ENCODE results near the gene MATN4.
"Not testable (repeated sequence)": the region's sequence is repeated elsewhere in the genome, so short reads cannot be mapped to it uniquely, and the experiment has no call there.

Gene MATN4, protein sequence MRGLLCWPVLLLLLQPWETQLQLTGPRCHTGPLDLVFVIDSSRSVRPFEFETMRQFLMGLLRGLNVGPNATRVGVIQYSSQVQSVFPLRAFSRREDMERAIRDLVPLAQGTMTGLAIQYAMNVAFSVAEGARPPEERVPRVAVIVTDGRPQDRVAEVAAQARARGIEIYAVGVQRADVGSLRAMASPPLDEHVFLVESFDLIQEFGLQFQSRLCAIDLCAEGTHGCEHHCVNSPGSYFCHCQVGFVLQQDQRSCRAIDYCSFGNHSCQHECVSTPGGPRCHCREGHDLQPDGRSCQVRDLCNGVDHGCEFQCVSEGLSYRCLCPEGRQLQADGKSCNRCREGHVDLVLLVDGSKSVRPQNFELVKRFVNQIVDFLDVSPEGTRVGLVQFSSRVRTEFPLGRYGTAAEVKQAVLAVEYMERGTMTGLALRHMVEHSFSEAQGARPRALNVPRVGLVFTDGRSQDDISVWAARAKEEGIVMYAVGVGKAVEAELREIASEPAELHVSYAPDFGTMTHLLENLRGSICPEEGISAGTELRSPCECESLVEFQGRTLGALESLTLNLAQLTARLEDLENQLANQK

DNA sequence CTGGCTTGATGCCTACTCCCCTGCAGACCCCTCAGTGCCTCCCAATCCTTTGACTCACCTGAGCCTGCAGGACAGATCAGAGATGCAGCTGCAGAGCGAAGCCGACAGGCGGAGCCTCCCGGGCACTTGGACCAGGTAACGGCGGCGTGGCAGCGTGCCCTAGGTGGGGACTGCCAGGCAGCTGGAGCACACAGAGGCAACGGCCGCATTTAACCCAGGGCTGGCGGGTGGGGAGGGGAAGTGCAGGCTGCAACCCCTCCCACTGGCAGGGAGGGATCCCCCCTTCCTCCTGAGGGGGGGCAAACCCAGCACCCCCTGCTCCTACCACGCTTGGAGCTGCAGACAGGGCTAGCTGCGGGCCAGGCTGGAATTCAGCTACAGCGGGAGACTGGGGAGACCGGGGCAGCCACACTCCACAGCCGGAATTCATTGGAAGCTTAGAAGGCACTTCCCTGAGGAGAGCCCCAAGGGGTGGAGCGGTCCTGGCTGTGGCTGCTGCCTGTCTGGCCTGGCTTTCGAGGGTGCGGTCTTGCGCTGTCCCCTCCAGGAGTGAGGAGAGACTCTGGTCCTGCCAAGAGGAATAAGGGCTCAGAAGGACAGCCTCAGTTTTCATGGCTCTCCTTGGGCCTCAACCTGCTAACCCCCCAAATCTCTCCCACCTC lies at the start of gene MATN4:
Gene MATN4, minus strand, starts transcription at position 183 of the 662 bp plus-strand sequence. CDS start 2,717 bp downstream, outside the sequence.
- peak; percentile 12 for DNase-seq

DNA sequence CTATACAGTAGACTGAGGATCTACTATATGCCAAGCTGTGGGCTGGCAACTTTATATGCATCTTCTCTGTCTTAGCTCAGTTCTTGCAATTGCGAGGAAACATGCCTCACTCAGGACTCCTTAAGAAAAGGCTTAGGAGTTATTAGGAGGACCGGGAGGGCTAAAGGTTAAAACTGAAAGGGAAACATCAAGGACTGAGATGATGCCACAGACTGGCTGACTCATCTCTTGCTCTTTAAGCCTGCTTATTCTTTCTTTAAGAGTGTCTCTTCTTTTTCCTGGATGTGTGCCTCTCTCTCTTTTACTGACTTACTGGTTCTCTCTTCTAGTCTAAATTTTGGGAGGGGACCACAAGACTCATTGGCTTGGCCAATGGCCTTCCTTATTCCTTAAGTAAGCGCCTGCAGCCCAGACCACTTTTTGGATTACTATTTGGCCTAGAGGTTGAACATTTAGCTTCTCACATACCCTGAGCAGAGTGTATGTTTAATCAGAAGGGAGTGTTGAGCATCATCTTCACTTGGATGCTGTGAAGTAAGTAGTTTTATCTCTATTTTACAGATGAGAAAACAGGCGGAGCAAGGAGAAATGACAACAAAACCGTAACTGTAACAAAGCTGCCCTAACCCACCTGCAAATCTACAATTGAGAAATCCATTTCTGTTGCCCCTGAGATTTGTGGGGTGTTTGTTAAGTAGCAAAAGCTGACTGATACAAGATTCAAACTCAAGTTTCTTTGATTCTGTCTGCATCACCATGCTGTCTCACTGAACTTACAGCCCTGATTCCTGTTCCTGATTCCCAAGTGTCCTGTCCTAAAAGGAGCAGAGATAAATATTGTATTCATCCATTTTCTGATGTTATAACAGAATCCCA lies 47.3 kb upstream of the MATN4 start:
- no peak for DNase-seq

DNA sequence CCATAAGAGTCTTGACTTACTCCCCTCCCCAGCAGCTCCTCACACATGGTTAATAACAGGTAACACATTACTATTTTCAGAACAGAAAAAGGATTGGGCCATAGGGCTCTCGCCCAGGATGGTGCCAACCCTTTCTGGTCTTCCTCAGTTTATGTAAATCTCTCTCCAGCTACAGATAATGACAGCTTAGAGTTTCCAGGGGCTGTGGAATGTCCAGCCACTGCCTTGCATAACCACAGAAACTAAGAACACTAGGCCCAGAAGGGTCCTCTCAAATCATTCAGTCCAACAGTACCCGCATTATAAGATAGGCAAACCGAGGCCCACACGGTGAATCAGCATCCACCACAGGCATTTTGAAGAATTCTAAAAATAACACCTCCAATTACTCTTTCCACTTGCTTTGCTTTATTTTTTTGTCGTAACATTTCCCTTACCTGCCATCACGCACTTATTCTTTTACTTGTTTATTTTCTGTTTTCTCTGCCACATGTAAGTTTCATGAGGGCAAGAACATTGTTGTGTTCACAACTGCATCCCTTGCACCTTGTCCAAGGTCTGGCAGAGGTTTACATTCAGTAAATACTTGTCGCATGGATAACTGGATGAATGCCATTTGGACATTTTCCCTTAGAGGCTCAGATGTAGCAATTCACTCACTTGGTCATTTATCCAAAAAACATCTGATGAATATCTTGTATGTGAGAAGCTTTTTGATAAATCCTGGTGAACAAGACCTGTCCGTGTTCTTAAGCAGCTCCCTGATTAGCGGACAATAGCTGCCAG lies 46.5 kb upstream of the MATN4 start:
- DNase-seq: no peak

DNA sequence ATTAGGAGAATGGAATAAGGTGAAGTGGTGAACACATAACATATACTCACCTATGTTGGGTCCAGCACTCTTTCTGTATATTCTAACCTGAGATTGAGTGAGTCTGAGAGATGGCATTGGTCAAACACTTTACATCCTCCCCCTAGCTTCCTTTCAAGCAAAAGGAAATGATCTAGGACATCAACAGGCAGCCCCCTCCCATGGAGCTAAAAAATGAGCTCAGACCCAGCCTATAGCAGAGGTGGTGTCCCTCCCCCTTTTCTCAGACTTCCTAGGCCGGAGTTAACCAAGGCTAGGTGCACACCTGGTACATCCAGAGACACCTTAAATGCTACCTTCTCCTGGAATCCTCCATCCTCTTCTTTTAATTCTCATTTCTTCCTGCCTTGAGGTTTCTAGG lies 45.6 kb upstream of the MATN4 start:
- DNase-seq: no peak

DNA sequence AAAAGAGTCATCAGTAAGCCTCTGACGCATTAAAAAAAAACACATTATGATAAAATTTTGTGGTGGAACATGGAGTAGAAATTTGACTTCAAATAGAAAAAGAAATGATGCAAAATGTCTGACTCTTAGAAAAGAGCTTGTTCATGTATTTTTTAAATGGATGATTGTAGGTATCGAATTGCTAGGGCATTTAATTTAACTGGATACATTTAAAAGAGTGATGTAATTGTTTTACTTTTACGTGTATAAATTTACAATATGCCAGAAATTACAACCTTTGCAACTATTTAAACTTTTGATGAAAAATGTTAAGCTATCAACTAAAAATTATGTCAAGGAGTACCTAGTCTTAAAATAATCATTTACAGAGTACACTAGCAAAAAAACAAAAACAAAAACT lies 44.6 kb upstream of the MATN4 start:
- DNase-seq: no peak

DNA sequence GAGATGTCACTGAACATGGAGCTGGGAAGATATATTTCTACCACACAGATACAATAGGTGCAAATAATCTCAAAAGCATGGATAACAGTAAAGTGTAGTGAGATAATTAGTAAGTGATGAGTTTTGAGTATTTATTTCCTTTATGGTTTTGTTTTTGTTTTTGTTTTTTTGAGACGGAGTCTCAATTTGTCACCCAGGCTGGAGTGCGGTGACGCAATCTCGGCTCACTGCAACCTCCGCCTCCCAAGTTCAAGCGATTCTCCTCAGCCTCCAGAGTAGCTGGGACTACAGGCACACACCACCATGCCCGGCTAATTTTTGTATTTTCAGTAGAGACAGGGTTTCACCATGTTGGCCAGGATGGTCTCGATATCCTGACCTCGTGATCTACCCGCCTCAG lies 42.7 kb upstream of the MATN4 start:
- DNase-seq: not testable (repeated sequence)

DNA sequence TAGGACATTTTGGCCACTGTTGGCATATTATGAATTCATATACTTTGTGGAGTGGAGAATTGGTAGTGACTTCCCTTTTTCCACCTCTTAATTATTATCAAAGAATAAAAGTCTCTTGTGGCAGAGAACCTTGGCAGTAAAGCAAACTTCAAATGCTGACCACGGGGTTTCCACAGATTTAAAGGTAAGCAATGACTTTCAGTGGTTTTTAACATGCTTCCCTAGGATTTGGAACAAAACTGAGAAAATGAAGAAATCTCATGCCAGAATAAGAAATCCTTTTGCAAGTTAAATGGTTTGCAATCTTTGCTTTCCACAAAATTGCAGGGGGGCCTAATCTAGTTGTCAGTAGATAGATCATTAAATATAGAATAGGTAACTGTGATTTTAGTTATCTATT lies 42.1 kb upstream of the MATN4 start:
- no peak for DNase-seq

DNA sequence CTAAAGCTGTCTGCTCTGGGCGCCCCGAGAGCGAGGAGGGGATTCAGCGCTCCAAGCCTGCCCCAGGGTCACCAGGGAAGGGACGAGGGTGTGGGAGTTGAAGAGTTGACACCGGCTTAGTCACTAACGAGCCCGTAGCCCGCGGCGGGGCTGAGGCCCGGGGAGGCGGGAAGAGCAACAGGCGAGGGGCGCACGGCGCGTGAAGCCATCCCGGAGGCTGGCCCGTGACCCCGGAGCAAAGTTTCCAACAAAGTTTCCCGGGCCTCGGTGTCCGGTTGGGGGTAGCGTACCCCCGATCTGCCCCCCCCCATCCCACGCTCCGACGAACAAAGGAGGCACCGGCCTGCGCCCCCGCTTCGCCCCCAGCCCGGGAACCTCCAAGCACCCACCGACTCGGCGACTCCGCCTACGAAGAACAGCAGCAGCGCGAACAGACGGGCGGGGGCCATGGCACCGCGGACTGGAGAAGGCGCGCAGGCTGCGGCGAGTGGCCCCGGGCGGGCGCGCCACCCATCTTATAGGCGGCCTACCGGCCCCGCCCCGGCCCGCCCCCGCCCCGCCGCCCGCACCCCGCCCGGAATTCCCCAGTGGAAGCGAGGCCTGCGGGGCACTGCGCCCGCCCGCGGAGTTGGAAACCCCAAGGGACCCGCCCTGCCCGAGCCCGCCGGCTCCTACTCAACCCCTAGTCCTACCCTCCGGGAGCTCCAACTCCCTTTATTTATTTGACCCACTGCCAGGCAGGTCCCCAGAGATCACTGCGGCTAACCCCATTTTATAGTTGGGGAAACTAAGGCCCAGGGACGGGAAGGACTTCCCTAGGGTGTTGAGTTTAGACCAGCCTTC lies 40.1 kb upstream of the MATN4 start, which contains the start of gene SDC4:
Gene SDC4, minus strand, starts transcription at position 489 of the 843 bp plus-strand sequence. Its CDS starts 40 bp downstream, at position 449.
- DNase-seq: peak; percentile 23

DNA sequence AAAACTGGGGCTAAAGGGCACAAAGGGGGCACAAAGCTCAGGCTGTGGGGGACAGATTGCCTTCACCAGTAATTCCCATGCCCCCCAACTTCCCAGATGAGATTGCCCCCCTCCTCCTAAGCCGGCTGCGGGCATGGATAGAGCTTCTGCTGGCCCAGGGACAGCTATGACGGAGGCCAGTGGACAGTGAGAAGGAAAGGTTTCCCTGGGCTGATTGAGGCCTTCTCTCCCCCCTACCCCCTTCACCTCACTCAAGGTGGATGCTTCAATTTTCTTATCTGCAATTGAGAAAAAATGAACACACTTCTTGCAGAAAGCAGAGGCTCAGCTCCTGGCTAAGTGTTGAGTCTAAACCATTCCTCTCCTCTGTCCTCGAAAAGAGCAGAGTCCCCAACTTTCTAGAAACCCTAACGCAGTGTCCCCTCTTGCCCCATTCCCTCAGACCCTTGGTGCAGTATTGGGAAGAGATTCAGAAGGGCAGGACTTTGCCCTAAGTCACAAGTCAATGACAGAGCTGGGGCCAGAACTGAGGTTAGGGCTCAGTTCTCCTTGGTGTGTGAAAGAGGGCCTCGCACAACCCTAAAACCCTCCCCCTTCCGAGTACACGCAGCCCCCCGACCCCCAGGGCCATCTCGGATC lies 39.3 kb upstream of the MATN4 start:
- DNase-seq: no peak

DNA sequence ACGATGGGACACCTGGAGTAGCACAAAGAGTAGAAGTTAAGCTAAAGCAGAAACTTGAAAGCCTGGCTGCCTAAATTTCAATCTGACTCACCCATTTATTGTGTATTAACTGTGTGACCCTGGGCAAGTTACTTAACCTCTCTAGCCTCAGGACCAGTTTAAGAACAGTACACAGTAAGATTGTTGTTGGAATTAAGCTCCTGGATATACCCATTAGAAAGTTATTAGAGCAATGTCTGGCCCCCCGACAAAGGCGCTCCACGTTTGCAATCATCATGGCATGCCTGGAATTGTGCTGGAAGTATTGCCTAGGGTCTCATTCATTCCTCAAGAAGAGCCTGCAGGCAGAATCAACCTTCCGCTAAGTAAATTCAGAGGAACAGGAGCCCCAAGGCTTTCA lies 38.8 kb upstream of the MATN4 start:
- DNase-seq: no peak

DNA sequence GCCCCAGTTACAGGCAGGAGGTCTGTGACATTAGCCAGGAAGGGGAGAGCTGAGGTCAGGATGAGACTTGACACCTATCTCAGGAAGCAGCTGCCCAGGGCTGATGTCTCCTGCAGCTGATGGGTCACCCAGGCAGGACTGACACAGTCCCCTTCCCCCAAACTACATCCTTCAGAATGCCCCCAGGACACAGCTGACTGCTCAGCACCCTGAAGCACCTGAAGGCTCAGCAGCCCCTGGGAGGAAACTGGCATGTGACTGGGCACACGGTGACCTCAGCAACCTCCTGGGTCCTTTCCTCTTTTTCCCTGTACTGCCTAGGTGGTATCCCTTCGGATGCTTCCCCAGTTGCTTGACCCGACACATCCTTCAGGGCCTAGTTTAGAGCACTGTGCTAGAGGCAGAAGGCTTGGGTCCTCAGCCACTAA lies 38.2 kb upstream of the MATN4 start:
- no peak for DNase-seq

DNA sequence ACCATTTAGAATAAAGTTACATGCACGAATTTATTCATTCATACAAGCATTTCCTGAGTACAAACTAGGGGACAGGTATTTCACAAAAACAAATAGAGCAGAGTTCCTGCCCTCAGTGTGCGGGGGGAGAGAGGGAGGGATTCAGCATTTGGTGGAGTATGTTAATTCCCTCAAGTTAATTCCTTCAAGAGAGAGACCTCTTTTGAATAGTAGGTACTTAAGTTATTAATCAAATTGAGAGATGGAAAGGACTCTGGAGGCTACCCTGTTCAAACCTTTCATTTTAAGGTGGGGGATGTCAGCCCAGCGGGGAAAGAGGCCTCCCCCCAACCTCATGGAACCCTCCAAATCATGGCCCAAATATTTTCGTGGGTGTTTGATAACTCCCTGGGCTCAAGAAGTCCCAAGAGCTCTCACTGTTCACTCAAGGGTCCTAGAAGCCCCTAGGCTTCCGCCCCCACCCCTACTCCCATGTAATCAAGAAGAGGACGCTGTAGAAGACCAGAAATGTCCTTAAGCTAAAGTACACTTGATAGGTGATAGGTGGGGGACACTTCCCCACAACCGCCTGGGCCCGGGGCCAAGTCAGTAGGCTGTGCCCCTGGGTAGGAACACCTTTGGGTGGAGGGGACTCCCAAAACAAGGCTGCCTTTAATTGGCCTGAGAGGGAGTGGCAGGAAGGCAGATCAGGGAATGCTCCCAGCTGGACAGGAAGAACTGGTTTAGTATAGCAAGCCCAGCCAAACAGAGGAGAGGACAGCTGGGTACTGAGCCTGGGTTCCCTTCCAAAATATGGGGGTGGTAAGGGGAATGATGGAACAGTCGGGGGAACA lies 37.2 kb upstream of the MATN4 start:
- DNase-seq: peak; percentile 54

DNA sequence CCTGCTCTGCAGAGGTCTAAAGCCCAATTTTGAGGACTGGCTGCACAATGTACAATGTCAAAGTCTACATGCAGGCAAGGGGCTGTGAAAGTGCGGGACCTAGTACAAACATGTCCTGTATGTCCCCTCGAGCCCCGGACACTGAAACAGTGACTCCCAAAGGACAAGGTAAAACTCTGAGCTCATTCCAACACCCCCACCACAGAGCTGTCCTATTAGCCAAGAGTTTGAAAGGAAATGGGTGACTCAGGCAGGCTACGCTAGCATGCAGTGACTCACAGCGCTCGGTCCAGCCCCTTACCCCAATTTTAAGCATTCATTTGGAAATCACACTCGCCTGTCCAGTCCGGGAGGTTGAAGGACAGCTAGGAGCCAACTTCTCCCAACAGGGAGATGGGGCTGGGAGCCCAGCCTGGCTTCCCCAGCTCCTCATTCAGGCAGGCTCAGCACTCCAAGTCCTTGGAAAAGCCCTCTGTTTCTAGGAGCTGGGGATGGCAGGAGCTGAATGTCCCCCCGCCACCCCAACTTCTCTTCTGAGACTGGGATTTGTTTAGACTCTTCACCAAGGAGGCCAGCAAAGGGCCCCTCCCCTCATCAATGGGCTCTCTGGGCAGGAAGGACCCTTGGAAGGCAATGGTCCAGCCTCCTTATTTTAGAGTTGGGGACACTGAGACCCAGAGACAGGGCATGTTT lies 36.2 kb upstream of the MATN4 start:
- no peak for DNase-seq

DNA sequence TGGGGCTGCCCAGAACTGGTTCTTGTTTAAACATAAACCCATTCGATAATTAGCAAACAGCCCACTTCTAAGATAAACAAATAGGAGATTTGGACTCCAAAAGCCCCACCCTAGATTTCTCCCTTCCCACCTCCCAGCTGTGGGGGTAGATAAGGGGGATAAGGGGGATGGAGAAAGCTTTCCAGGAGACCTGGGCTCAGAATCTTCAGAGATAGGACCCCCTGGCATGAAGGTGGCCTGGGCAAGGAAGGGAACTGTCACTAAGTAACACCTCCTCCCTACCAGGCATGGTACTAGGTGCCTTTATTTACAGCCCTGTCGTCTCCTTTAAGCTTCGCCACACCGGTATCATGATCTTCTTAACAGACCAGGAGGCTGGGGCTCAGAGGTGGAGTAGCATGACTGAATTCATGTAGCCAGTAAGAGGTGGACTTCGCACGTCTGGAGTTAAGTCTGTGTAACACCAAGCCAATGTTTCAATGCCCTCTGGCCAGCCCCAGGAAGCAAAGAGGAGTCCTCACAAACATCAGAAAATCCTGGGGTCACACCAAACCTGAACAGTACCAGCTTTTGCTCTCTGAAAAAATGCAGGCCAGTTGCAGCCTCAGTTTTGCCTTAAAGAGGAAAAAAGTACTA lies 35.6 kb upstream of the MATN4 start:
- peak; percentile 63 for DNase-seq

DNA sequence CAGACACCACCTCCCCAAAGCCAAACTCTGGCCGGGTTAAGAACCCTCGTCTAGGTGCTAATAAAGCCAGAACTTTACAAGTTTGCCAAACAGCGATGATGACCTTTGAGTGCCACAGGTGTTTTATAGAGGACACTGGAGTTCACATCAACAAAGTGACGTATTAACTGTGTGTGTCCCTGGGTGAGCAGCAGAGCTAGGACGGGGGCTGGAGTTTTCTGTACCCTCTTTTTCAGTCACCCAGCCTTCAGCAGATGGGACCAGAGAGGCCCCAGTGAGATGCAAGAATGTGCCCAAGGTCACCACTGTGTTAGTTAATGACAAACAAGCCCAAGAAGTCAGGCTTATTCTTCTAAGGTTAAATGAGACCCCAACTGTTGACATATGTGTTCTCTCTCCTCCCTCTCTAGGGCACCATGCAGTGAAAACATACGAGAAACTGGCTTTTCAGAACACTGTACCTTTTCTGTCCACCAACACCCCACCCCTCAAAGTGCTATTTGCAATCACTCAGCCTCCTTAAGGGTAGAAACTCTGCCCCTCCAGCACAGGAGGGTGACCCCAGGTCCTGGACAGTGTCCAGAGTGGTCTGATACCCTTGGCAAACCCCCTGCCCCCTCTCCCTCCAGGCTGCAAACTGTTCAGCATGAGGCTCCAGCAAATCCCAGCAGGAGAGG lies 34.9 kb upstream of the MATN4 start:
- no peak for DNase-seq

DNA sequence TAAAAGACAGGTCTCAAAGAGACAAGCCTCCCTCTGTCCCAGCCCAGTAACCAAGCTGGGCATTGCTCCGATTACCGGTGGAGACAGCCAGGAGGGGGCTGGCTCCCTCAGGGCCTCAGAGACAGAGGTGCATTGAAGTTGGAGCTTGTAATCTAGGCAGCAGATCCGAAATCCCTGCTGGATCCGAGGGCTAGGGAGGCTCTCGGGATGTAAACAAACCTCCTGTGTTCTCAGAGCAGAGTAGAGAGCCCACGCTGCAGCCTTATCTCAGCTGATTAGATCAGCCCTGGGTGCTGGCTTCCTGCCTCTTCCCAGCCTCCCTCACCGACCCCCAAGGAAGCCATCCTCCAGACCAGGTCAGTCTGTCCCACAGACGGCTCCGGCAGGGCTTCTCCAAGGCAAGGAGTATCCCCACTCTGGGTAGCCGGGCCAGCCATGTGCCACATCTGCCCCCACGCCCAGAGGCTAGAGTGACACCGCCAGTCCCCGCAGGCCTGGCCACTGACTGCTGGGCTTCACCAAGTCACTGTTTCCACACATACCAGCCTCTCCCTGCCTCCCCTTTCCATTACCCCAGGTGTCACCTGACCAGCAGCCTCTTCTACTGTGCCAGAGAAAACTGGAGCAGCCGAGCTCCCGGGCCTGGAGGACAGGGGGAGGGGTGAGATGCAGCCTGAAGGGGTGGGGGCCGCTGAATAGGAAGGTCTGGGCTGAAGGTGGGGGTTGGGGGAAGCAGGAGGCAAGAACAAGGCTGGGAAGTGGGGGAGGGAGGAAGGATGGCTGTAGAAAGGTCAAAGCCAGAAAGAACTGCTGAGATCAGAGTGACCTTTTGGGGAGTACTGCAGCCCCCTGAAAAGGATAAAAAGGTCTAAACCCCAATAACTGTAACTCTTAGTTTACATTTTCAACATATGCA lies 34.1 kb upstream of the MATN4 start:
- peak; percentile 58 for DNase-seq

DNA sequence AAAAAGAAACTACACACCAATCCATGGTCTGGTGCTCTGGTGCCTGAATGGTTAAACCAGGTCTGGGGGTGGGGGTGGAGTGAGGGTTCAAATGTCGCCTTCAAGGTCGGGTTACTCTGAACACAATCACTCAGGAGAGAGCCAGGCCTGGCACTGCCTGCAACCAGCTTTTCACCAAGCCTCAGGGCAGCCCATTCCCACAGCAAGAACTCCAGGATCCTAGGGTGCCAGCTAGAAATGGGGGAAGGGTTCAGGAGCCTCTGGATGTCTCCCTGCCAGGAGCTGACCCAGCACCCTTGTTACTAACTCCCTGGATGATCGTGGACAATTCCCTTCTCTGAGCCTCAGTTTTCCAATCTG lies 33.5 kb upstream of the MATN4 start:
- DNase-seq: no peak

Data from DMS153 (cell line).